RWPE1 (cell line): ENCODE measurements around the gene ITPKB.
A peak's percentile ranks its signal among the peaks of the same experiment; 100 is the strongest.
"Not testable (repeated sequence)": the region's sequence is repeated elsewhere in the genome, so short reads cannot be mapped to it uniquely, and the experiment has no call there.

Source experiments
- CTCF ChIA-PET: fragments of 350-600 bp; sonication (Branson Sonifier 250); formaldehyde crosslinking; extraction: SDS; loops from one replicate; lab custom pipeline; 2021; lab: Yijun Ruan, JAX
- POLR2A ChIA-PET: fragments of 400-600 bp; formaldehyde crosslinking; extraction: SDS; loops from one replicate; lab custom pipeline; 2020; ENCODE audit warnings: antibody characterized with exemption; ENCODE audit not compliant: low non-redundant PET; lab: Yijun Ruan, JAX
- DNase-seq: peaks from one replicate; pipeline ENCODE4 v3.0.0; 2012; ENCODE audit warnings: low spot score
- H3K27ac ChIP-seq: fragments of 450-650 bp; 2 replicates; pipeline ENCODE4 v1.5.1; 2017
- TF ChIP-seq, protein P1 (sequence below): fragments of 450-650 bp; conservative IDR thresholded peaks from 2 replicates; pipeline ENCODE4 v1.5.1; 2017; ENCODE audit warnings: low read depth, mild to moderate bottlenecking

The ITPKB gene

DNA sequence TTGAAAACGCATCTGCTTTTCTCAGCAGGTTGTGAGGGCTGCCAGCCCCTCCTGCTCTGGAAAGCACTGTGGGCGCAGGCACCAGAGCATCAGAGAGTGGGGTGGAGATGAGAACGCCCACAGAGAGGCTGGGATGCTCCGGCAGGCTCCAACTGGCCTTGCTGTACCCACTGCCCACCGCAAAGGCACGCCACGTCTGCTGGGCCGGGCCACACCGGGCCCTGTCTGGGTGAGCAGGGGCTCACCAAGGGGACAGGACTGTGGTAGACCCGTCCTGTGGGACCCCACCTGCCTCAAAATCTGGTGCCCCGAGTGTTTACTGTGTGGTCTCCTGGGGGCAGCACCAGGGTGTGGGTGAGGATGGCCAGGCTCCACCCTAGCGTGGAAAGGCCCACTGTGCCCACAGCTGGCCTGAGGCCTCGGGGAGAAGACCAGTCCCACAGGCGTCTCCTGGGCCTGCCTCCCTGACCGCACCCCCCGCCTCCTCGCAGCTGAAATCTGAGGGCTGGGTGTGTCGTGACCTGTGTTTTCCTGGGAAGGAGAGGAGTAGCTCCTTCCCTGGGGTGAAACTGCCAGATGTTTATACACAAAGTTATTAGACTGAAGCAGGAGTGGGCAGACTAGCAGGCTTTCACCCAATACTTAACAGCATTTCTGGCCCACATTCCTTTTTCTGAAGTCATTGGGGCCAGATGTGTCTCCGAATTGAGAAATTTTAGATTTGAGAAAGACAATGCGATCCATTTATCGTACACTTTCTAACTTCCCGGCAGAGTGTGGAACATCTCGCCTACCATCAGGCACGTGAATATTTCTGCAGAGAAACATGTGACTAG is 136.7 kb downstream of the ITPKB start:
- CTCF ChIA-PET = interaction anchor here (0.5 to 2.5 kb wide), 8 partner anchors 24 to 1244 kb away, joined by 3 to 9 read pairs (median 3); no protein-coding TSS in a partner anchor
- TF ChIP-seq, protein P1, sequence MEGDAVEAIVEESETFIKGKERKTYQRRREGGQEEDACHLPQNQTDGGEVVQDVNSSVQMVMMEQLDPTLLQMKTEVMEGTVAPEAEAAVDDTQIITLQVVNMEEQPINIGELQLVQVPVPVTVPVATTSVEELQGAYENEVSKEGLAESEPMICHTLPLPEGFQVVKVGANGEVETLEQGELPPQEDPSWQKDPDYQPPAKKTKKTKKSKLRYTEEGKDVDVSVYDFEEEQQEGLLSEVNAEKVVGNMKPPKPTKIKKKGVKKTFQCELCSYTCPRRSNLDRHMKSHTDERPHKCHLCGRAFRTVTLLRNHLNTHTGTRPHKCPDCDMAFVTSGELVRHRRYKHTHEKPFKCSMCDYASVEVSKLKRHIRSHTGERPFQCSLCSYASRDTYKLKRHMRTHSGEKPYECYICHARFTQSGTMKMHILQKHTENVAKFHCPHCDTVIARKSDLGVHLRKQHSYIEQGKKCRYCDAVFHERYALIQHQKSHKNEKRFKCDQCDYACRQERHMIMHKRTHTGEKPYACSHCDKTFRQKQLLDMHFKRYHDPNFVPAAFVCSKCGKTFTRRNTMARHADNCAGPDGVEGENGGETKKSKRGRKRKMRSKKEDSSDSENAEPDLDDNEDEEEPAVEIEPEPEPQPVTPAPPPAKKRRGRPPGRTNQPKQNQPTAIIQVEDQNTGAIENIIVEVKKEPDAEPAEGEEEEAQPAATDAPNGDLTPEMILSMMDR = no peak
- H3K27ac ChIP-seq = peak overlapping the region; percentile 98
- DNase-seq = peak; percentile 75
- POLR2A ChIA-PET = no interaction called here

DNA sequence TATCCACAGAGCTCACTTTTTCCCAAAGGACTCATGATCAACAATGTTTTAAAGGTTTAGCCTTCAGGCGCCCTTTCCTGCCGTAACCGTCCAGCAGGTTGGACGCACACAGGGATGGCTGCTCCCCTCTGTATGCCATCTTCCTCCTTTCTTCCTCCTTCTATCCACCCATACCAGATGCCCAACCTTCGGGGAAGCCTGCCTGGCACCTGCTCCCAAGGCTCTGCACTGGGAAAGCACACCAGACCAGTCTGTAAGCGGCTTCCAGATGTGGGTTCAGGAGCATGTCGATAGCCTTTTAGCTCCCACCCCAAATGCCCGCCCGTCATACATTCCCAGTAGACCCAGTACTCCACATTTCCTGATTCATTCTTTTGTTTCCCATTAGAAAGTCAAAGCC is 137.6 kb downstream of the ITPKB start:
- no peak for DNase-seq
- peak overlapping the region; percentile 98 for H3K27ac ChIP-seq
- CTCF ChIA-PET = interaction anchor here (0.6 to 1.3 kb wide), 3 partner anchors 8 to 854 kb away, joined by 3 read pairs; no protein-coding TSS in a partner anchor
- POLR2A ChIA-PET = no interaction called here
- TF ChIP-seq, protein P1 = no peak

DNA sequence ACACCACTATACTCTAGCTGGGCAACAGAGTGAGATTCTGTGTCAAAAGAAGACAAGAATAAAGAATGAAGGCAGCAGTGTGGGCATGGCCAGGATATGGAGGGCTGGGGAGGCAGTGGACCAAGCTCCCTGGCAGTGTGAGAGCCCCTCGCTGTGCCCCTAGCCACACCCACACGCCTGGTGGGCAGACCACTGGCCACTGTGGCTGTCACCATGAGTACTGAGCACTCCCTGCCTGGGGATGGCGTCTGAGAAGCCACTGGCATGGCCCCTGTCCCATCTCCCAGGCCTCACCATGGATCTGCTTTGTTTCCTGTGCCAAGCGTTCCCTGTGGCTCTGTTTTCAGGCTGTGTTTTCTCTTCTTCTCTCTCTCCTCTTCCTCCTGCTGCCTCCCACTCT is 138.8 kb downstream of the ITPKB start:
- TF ChIP-seq, protein P1 = no peak
- no peak for DNase-seq
- ChIA-PET CTCF (interaction anchor here (0.6 to 1.3 kb wide), 4 partner anchors 8 to 238 kb away, joined by 3 read pairs; no protein-coding TSS in a partner anchor), POLR2A (no interaction called here)
- no peak overlapping the region; the same call in 1 of the 2 replicates for H3K27ac ChIP-seq

DNA sequence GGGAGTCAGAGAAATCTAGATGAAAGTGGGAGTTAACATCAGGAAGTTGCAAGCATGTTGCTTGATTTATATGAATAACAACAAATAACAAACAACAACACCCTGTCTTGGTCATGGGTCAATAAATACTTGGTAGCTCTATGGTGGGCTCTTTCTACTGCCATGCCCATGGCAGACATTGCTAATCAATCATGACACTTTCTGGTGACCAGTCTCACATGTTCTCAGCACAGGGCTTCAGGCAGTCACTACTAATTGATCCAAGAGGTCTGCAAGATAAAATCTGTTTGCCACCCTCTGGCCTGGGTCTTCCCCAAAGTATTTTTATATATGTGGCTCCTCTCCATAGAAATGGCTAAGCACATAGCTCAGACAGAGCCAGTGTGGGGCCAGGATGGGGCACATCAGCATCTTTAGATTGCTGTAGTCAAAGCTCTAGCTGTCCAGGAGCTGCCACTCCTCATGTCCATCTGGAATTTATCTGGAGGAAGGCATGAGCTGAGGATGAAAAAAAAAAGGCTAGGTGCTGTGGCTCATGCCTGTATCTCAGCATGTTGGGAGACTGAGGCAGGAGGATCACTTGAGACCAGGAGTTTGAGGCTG is 139.3 kb downstream of the ITPKB start:
- ChIA-PET CTCF (interaction anchor here (0.6 to 0.7 kb wide), 2 partner anchors 8 to 238 kb away, joined by 3 read pairs; no protein-coding TSS in a partner anchor), POLR2A (no interaction called here)
- H3K27ac ChIP-seq = no peak overlapping the region
- TF ChIP-seq, protein P1 = no peak
- no peak for DNase-seq

DNA sequence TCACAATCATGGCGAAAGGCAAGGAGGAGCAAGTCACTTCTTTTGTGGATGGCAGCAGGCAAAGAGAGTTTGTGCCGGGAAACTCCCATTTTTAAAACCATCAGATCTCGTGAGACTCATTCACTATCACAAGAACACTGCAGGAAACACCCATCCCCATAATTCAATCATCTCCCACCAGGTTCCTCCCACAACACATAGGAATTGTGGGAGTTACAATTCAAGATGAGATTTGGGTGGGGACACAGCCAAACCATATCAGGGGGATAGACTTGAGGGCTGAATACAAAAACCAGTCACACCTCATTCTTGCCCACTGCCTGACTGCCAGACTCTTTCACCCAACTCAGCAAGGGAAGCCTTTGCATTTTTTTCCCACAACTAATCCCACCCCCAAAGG is 140.1 kb downstream of the ITPKB start:
- H3K27ac ChIP-seq, DNase-seq, POLR2A ChIA-PET: not testable (repeated sequence)
- CTCF ChIA-PET = interaction anchor here (1.3 kb wide), 1 partner anchor 174 kb away, joined by 3 read pairs; no protein-coding TSS in a partner anchor

DNA sequence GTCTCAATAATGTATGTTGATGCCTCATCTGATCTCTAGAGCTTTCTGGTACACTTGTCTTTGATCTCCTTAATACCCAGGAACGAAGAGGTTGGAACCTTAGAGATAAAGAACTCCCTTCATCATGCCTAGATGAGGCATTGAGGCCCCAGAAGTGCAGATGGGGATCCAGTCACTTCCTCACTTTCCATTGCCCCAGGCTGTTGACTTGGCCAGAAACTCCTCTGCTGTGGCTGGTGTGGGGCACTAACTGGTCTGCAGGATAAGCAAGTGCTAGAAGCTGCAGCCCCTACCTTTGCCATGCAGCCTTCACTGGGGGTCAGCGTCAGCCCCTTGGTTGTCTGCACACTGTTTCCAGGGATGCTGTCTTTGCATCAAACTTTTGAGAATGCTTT is 140.6 kb downstream of the ITPKB start:
- TF ChIP-seq, protein P1 = no peak
- CTCF ChIA-PET = interaction anchor here (1.3 kb wide), 1 partner anchor 173 kb away, joined by 3 read pairs; no protein-coding TSS in a partner anchor

More for the DNA sequence above, 140.6 kb downstream of the ITPKB start:
- POLR2A ChIA-PET = no interaction called here
- H3K27ac ChIP-seq = no peak overlapping the region
- DNase-seq = no peak
